ENCODE data around the gene XCR1. TPM values are rescaled to one million over a fixed set of nuclear protein-coding genes. Genes with fewer than 3 reads are reported as not detected.

XCR1 gene
- total and polyA plus RNA-seq, 2 experiments from 2014 or later = not detected

DNA sequence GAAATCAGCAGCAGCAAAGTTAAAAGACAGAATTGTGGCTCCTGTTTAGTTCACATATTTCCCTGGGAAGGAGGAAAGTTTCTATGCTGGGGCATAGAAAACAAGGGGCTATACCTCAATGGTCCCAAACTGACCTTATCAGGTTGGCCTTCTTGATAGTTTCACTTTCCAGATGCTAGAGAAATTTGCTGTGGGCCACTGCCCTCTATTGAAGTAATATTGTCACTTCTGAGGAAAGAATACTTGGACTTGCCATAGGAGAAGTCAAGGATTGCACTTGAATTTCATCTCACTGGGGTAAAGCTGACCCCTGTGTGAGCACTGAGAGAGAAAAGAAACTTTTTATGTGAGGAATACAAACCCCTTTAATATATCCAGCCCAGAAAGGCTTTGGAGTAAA is 49.3 kb upstream of the XCR1 start:
- Histone ChIP-seq H3K4me1 (ENCODE audit: insufficient read depth) (no peaks in the 10 kb centered on the region), H3K27me3 (ENCODE audit: insufficient read depth) (no peaks in the 10 kb centered on the region), H3F3A (replicated peaks; ENCODE audit: low read depth) (no peaks in the 10 kb centered on the region), H3K27ac (ENCODE audit: low read depth) (no peak overlapping the region), H3K79me2 (replicated peaks; ENCODE audit: insufficient read depth) (no peaks in the 10 kb centered on the region), H3K4me2 (no peak overlapping the region), H3K4me3 (no peak overlapping the region), H3K36me3 (ENCODE audit: insufficient read depth) (peaks cover 11% of the 10 kb centered on the region; the same call in 1 of the 2 replicates), H2AFZ (no peak overlapping the region), H4K20me1 (replicated peaks; ENCODE audit: insufficient read depth) (no peaks in the 10 kb centered on the region), H3K9me2 (ENCODE audit: insufficient read depth) (no peaks in the 10 kb centered on the region)
- no peak for TF ChIP-seq ZNF331 (CRISPR knock-in tag; IDR thresholded peaks at IDR 0.05; ENCODE audit: low read depth)
- TF ChIP-seq, protein P1, sequence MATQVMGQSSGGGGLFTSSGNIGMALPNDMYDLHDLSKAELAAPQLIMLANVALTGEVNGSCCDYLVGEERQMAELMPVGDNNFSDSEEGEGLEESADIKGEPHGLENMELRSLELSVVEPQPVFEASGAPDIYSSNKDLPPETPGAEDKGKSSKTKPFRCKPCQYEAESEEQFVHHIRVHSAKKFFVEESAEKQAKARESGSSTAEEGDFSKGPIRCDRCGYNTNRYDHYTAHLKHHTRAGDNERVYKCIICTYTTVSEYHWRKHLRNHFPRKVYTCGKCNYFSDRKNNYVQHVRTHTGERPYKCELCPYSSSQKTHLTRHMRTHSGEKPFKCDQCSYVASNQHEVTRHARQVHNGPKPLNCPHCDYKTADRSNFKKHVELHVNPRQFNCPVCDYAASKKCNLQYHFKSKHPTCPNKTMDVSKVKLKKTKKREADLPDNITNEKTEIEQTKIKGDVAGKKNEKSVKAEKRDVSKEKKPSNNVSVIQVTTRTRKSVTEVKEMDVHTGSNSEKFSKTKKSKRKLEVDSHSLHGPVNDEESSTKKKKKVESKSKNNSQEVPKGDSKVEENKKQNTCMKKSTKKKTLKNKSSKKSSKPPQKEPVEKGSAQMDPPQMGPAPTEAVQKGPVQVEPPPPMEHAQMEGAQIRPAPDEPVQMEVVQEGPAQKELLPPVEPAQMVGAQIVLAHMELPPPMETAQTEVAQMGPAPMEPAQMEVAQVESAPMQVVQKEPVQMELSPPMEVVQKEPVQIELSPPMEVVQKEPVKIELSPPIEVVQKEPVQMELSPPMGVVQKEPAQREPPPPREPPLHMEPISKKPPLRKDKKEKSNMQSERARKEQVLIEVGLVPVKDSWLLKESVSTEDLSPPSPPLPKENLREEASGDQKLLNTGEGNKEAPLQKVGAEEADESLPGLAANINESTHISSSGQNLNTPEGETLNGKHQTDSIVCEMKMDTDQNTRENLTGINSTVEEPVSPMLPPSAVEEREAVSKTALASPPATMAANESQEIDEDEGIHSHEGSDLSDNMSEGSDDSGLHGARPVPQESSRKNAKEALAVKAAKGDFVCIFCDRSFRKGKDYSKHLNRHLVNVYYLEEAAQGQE (IDR thresholded peaks at IDR 0.05; ENCODE audit: unreplicated experiment) = no peak
- no peak for TF ChIP-seq EZH2 (IDR thresholded peaks at IDR 0.05; ENCODE audit: low read depth, unreplicated experiment)
- H3K9me3 Mint-ChIP-seq = peaks cover 20% of the 10 kb centered on the region
- H3K27me3 Mint-ChIP-seq (ENCODE audit: insufficient read depth, low read depth, poor library complexity) = no peaks in the 10 kb centered on the region
- no peak for DNase-seq (ENCODE audit: low spot score)
- no peaks in the 10 kb centered on the region for H3K4me1 Mint-ChIP-seq
- peaks cover 10% of the 10 kb centered on the region; the same call in 2 of the 3 replicates for H3K36me3 Mint-ChIP-seq (ENCODE audit: low read depth)
- no peak overlapping the region for H3K27ac Mint-ChIP-seq
- ATAC-seq = no peak
- no peak overlapping the region for H3K4me3 Mint-ChIP-seq

DNA sequence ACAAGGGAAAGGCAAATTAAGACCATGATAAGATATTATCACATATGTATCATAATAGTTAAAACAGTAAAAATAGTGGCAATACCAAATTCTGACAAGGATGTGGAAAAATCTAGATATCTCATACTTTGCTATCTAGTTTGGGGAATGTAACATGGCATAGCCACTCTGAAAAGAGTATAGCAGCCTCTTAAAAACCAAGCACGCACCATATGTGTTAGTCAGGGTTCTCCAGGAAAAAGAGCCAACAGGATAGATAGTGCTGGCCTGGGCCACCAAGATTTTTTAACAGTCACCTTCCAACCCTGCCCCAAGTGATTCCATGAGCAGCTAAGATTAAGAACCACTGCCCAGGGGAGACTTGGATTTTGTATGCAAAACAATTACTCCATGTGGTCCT is 48.5 kb upstream of the XCR1 start:
- no peaks in the 10 kb centered on the region for H3K9me2 ChIP-seq (ENCODE audit: insufficient read depth)
- no peaks in the 10 kb centered on the region for H3K27me3 ChIP-seq (ENCODE audit: insufficient read depth)
- no peak overlapping the region for H3K27ac ChIP-seq (ENCODE audit: low read depth)
- H3K4me2 ChIP-seq = no peak overlapping the region
- no peaks in the 10 kb centered on the region for H3K4me1 ChIP-seq (ENCODE audit: insufficient read depth)
- no peaks in the 10 kb centered on the region for H4K20me1 ChIP-seq (replicated peaks; ENCODE audit: insufficient read depth)
- no peaks in the 10 kb centered on the region for H3F3A ChIP-seq (replicated peaks; ENCODE audit: low read depth)
- no peaks in the 10 kb centered on the region for H3K79me2 ChIP-seq (replicated peaks; ENCODE audit: insufficient read depth)
- no peak overlapping the region for H2AFZ ChIP-seq
- TF ChIP-seq NANOG (IDR thresholded peaks at IDR 0.05; ENCODE audit: borderline replicate concordance) = no peak
- peaks cover 10% of the 10 kb centered on the region; the same call in 2 of the 3 replicates for H3K36me3 Mint-ChIP-seq (ENCODE audit: low read depth)
- H3K9me3 Mint-ChIP-seq = peaks cover 20% of the 10 kb centered on the region
- H3K36me3 ChIP-seq (ENCODE audit: insufficient read depth) = peaks cover 11% of the 10 kb centered on the region; the same call in 1 of the 2 replicates
- H3K4me3 Mint-ChIP-seq = no peak overlapping the region
- H3K4me1 Mint-ChIP-seq = no peaks in the 10 kb centered on the region
- no peak overlapping the region for H3K4me3 ChIP-seq
- H3K27ac Mint-ChIP-seq = no peak overlapping the region
- ATAC-seq = no peak
- DNase-seq (ENCODE audit: low spot score) = no peak
- H3K27me3 Mint-ChIP-seq (ENCODE audit: insufficient read depth, low read depth, poor library complexity) = no peaks in the 10 kb centered on the region

DNA sequence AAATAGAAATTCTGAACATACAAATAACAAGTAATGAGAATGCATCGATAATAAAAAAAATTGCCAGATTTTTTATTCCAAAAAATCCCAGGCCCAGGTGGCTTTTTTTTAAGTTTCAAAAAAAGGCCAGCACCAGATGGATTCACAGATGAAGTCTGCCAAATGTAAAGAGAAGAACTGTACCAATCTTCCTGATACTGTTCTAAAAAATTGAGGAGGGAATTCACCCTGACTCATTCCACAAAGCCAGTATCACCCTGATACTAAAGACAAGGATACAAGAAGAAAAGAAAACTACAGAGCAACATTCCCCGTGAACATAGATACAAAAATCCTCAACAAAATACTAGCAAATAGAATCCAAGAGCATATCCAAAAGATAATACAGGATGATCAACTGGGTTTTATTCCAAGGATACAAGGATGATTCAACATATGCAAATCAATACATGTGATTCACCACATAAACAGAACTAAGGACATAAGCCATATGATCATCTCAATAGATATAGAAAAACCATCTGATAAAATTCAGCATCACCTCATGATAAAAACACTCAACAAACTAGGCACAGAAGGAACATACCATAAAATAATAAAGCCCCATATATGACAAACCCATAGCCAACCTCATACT is 44.1 kb upstream of the XCR1 start:
- Mint-ChIP-seq H3K4me3 (no peak overlapping the region), H3K36me3 (ENCODE audit: low read depth) (no peaks in the 10 kb centered on the region), H3K4me1 (peaks cover 13% of the 10 kb centered on the region), H3K27me3 (ENCODE audit: insufficient read depth, low read depth, poor library complexity) (no peaks in the 10 kb centered on the region), H3K27ac (no peak overlapping the region), H3K9me3 (no peaks in the 10 kb centered on the region)
- Histone ChIP-seq H3K36me3 (ENCODE audit: insufficient read depth) (no peaks in the 10 kb centered on the region), H3K9me2 (ENCODE audit: insufficient read depth) (no peaks in the 10 kb centered on the region), H2AFZ (no peak overlapping the region), H3K4me2 (no peak overlapping the region), H3F3A (replicated peaks; ENCODE audit: low read depth) (no peaks in the 10 kb centered on the region), H3K27ac (ENCODE audit: low read depth) (no peak overlapping the region), H3K79me2 (replicated peaks; ENCODE audit: insufficient read depth) (no peaks in the 10 kb centered on the region), H3K27me3 (ENCODE audit: insufficient read depth) (no peaks in the 10 kb centered on the region), H3K4me1 (ENCODE audit: insufficient read depth) (peaks cover 8% of the 10 kb centered on the region; the same call in 1 of the 2 replicates), H4K20me1 (replicated peaks; ENCODE audit: insufficient read depth) (no peaks in the 10 kb centered on the region), H3K4me3 (no peak overlapping the region)
- DNase-seq (ENCODE audit: low spot score) (no peak), ATAC-seq (no peak)
- TF ChIP-seq, protein P2, sequence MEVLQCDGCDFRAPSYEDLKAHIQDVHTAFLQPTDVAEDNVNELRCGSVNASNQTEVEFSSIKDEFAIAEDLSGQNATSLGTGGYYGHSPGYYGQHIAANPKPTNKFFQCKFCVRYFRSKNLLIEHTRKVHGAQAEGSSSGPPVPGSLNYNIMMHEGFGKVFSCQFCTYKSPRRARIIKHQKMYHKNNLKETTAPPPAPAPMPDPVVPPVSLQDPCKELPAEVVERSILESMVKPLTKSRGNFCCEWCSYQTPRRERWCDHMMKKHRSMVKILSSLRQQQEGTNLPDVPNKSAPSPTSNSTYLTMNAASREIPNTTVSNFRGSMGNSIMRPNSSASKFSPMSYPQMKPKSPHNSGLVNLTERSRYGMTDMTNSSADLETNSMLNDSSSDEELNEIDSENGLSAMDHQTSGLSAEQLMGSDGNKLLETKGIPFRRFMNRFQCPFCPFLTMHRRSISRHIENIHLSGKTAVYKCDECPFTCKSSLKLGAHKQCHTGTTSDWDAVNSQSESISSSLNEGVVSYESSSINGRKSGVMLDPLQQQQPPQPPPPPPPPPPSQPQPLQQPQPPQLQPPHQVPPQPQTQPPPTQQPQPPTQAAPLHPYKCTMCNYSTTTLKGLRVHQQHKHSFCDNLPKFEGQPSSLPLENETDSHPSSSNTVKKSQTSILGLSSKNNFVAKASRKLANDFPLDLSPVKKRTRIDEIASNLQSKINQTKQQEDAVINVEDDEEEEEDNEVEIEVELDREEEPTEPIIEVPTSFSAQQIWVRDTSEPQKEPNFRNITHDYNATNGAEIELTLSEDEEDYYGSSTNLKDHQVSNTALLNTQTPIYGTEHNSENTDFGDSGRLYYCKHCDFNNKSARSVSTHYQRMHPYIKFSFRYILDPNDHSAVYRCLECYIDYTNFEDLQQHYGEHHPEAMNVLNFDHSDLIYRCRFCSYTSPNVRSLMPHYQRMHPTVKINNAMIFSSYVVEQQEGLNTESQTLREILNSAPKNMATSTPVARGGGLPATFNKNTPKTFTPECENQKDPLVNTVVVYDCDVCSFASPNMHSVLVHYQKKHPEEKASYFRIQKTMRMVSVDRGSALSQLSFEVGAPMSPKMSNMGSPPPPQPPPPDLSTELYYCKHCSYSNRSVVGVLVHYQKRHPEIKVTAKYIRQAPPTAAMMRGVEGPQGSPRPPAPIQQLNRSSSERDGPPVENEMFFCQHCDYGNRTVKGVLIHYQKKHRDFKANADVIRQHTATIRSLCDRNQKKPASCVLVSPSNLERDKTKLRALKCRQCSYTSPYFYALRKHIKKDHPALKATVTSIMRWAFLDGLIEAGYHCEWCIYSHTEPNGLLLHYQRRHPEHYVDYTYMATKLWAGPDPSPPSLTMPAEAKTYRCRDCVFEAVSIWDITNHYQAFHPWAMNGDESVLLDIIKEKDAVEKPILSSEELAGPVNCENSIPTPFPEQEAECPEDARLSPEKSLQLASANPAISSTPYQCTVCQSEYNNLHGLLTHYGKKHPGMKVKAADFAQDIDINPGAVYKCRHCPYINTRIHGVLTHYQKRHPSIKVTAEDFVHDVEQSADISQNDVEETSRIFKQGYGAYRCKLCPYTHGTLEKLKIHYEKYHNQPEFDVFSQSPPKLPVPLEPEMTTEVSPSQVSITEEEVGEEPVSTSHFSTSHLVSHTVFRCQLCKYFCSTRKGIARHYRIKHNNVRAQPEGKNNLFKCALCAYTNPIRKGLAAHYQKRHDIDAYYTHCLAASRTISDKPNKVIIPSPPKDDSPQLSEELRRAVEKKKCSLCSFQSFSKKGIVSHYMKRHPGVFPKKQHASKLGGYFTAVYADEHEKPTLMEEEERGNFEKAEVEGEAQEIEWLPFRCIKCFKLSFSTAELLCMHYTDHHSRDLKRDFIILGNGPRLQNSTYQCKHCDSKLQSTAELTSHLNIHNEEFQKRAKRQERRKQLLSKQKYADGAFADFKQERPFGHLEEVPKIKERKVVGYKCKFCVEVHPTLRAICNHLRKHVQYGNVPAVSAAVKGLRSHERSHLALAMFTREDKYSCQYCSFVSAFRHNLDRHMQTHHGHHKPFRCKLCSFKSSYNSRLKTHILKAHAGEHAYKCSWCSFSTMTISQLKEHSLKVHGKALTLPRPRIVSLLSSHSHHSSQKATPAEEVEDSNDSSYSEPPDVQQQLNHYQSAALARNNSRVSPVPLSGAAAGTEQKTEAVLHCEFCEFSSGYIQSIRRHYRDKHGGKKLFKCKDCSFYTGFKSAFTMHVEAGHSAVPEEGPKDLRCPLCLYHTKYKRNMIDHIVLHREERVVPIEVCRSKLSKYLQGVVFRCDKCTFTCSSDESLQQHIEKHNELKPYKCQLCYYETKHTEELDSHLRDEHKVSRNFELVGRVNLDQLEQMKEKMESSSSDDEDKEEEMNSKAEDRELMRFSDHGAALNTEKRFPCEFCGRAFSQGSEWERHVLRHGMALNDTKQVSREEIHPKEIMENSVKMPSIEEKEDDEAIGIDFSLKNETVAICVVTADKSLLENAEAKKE (CRISPR knock-in tag; IDR thresholded peaks at IDR 0.05) = no peak
- TF ChIP-seq POLR2AphosphoS5 (IDR thresholded peaks at IDR 0.05; ENCODE audit: low read depth) (no peak), CREB1 (CRISPR knock-in tag; IDR thresholded peaks at IDR 0.05; ENCODE audit: low read depth) (no peak)
